Osteocyte (in vitro differentiated cells): ENCODE measurements around the gene LAS1L. TPM values are rescaled to one million over a fixed set of nuclear protein-coding genes. Genes with fewer than 3 reads are reported as not detected.
"Not testable (repeated sequence)": the region's sequence is repeated elsewhere in the genome, so short reads cannot be mapped to it uniquely, and the experiment has no call there.

ENCODE experiments used
- DNase-seq: peaks from one replicate; pipeline ENCODE4 v3.0.0; 2021; ENCODE audit warnings: mixed read lengths; ENCODE audit not compliant: unreplicated experiment; ENCODE audit errors: extremely low spot score
- H3K27ac Mint-ChIP-seq: one replicate; pipeline ENCODE4 v1.8.0; 2021; ENCODE audit warnings: mild to moderate bottlenecking, mixed read lengths; ENCODE audit not compliant: unreplicated experiment
- H3K27me3 Mint-ChIP-seq: one replicate; pipeline ENCODE4 v1.8.0; 2021; ENCODE audit warnings: mixed read lengths; ENCODE audit not compliant: unreplicated experiment
- H3K36me3 Mint-ChIP-seq: one replicate; pipeline ENCODE4 v1.8.0; 2021; ENCODE audit warnings: mixed read lengths; ENCODE audit not compliant: unreplicated experiment
- H3K4me1 Mint-ChIP-seq: one replicate; pipeline ENCODE4 v1.8.0; 2021; ENCODE audit warnings: mixed read lengths; ENCODE audit not compliant: unreplicated experiment
- H3K4me3 Mint-ChIP-seq: one replicate; pipeline ENCODE4 v1.8.0; 2021; ENCODE audit warnings: mild to moderate bottlenecking, moderate library complexity, mixed read lengths; ENCODE audit not compliant: unreplicated experiment
- H3K9me3 Mint-ChIP-seq: one replicate; pipeline ENCODE4 v1.8.0; 2021; ENCODE audit warnings: mixed read lengths; ENCODE audit not compliant: unreplicated experiment
- CTCF ChIP-seq: fragments of 200-600 bp; sonication (generic); IDR thresholded peaks from 2 replicates; pipeline ENCODE4 v1.5.0; 2021; ENCODE audit warnings: antibody characterized with exemption, mild to moderate bottlenecking, moderate library complexity
- total RNA-seq: library from RNA; stranded (reverse); gene quantifications from 2 replicates; pipeline ENCODE4 v1.2.1, GENCODE V29; 2021

The LAS1L gene
- total RNA-seq, 1 donor from 2014 or later = 33.6 TPM

- no peak for DNase-seq
- Mint-ChIP-seq H3K4me3 (no peak overlapping the region), H3K36me3 (no peaks in the 10 kb centered on the region), H3K27ac (no peak overlapping the region), H3K9me3 (peaks cover 5% of the 10 kb centered on the region), H3K27me3 (peaks cover 7% of the 10 kb centered on the region), H3K4me1 (no peaks in the 10 kb centered on the region)
- TF ChIP-seq CTCF = no peak
Measured at GRCh38 chrX:65576160-65576559, 41.6 kb upstream of the LAS1L start.

GRCh38 chrX:65575022-65575421 is 40.4 kb upstream of the LAS1L start:
- TF ChIP-seq CTCF = no peak
- no peak overlapping the region for H3K4me3 Mint-ChIP-seq
- DNase-seq = no peak
- H3K27me3 Mint-ChIP-seq = peaks cover 7% of the 10 kb centered on the region
- H3K4me1 Mint-ChIP-seq = no peaks in the 10 kb centered on the region
- no peaks in the 10 kb centered on the region for H3K36me3 Mint-ChIP-seq
- peaks cover 5% of the 10 kb centered on the region for H3K9me3 Mint-ChIP-seq
- H3K27ac Mint-ChIP-seq = no peak overlapping the region

DNA sequence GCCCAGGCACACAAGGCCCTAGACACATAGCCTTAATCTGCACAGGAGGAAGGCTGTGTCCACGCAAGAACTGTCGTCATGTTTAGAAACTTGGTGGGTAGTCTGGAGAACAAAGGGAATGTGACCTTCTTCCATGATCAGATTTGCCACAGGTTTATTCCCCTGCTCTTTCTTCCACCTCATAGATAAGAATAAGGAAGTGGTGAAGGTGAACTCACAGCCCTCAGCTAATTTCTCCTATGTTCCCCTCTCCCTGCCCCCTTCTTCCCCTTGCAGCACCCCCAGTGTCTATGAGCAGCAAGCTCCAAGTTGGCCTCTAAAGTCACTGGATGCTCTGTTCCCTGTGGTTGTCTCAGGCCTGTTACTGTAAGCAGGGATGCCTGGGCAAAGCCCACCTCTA is 39.8 kb upstream of the LAS1L start:
- no peak overlapping the region for H3K27ac Mint-ChIP-seq
- H3K36me3 Mint-ChIP-seq = no peaks in the 10 kb centered on the region
- TF ChIP-seq CTCF = no peak
- peaks cover 3% of the 10 kb centered on the region for H3K27me3 Mint-ChIP-seq
- DNase-seq = no peak
- H3K4me1 Mint-ChIP-seq = no peaks in the 10 kb centered on the region
- peaks cover 5% of the 10 kb centered on the region for H3K9me3 Mint-ChIP-seq
- no peak overlapping the region for H3K4me3 Mint-ChIP-seq

- no peak for DNase-seq
- H3K9me3 Mint-ChIP-seq = peaks cover 5% of the 10 kb centered on the region
- H3K27ac Mint-ChIP-seq = no peak overlapping the region
- H3K27me3 Mint-ChIP-seq = no peaks in the 10 kb centered on the region
- H3K4me1 Mint-ChIP-seq = no peaks in the 10 kb centered on the region
- no peaks in the 10 kb centered on the region for H3K36me3 Mint-ChIP-seq
- H3K4me3 Mint-ChIP-seq = no peak overlapping the region
- no peak for TF ChIP-seq CTCF
Measured at GRCh38 chrX:65572971-65573370, 38.4 kb upstream of the LAS1L start.

GRCh38 chrX:65562850-65563249 is 28.3 kb upstream of the LAS1L start:
- H3K27me3 Mint-ChIP-seq, H3K9me3 Mint-ChIP-seq, H3K27ac Mint-ChIP-seq, H3K4me3 Mint-ChIP-seq, DNase-seq, H3K36me3 Mint-ChIP-seq, H3K4me1 Mint-ChIP-seq: not testable (repeated sequence)
